NCI-H146 treated with DMSO at 0.1 percent for 48 hours (cell line): ENCODE results near the gene ANGPTL8.
A peak's percentile ranks its signal among the peaks of the same experiment; 100 is the strongest.

Experiments used
- DNase-seq: peaks from one replicate; lab custom pipeline; 2025; ENCODE audit not compliant: unreplicated experiment; lab: John Stamatoyannopoulos, UW

The ANGPTL8 gene, protein sequence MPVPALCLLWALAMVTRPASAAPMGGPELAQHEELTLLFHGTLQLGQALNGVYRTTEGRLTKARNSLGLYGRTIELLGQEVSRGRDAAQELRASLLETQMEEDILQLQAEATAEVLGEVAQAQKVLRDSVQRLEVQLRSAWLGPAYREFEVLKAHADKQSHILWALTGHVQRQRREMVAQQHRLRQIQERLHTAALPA

GRCh38 chr19:11239377-11240000, at the start of gene ANGPTL8:
TSS of gene ANGPTL8 (plus strand) at chr19:11239619. CDS start at chr19:11239638, 19 bp downstream.
- DNase-seq = no peak

DNA sequence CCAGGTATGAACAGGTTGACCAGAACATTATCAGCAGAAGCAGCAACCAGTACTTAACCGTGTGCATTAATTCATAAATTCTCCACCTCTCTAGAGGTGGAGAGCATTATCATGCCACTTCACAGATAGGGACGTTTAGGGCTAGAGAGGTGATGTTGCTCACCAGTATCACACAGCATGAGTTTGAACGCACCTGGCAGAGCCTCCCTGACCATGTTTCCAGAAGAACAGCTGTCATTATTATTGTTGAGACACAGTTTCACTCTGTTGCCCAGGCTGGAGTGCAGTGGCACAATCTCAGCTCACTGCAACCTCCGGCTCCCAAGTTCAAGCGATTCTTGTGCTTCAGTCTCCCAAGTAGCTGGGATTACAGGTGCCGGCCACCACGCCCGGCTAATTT, 48.9 kb upstream of the ANGPTL8 start:
- DNase-seq = no peak

GRCh38 chr19:11191273-11191755, 48.1 kb upstream of the ANGPTL8 start:
- DNase-seq = no peak

DNA sequence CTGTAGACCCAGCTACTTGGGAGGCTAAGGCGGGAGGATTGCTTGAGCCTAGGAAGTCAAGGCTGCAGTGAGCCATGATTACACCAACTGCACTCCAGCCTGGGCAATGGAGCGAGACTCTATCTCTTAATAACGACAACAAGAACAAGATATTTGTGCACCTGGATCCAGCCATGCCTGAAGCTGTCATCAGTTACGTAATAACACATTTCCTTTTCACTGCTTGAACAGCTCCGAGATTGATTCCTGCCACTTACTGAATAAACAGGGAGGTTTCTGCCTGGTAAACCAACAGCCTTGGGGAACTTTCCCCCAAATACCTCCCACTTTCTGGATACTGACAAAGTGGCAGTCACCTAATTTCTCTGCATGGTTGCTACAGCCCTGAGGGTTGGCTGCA, 47.5 kb upstream of the ANGPTL8 start:
- no peak for DNase-seq

DNA sequence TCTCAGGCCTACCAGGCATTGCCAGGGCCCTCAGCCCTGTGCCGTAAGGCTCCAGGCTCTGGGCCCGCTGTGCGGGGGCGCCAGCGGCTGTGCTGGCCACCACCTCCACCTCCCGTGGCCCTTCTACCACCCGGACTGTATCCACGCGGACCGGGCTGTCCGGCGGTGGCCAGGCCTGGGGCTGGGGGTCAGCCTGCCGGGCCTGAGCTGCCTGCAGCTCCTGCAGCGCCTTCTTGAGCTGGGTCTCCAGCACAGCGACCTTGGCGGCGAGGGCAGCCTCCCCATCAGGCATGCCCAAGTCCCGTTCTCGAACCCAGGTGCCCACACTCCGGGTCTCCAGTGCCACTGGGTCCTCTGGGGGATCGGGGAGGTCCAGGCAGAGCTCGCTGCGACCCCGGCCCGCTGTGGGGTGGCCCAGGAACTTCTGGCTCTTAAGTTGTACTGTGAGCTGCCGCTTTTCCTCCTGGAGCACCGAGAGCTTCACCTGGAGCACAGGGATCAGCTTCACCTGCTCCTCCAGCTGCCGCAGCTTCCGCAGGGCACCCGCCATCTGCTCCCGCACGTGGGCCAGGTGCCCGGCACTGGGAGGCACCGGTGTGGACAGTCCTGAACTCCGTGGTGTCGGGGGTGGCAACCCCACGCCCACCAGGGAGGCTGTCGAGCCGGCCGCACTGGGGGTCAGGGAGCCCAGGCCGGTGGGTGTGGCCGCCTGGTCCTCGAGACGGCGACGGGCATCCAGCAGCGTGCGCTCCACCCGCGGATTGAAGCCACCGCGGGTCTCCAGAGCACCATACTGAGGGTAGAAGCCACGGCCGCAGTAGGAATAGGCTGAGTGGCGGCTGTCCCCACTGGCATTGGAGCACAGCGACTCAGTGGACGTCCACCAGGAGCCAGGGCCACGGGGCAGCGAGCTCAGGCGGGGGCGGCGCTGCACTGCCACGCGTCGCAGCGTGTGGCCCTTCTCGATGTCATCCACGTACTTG, 46.2 kb upstream of the ANGPTL8 start:
- DNase-seq = no peak

DNA sequence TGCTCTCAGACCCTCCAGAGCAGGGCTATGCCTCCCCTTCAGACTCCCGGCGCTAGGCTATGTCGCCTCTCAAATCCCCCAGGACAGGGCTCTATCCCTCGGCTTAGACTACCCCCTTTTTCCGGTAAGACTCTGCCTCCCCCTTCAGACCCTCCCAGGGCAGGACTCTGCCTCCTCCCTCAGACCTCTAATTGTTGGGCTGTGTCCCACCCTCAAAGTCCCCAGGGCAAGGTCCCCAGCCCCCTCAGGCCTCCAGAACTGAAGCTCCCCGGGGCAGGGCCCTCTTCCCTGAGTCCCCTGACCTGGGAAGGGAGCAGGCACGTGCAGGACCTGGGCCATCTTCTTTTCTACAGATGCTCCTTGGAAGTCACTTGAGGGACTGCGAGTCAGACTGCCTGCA, 45.2 kb upstream of the ANGPTL8 start:
- DNase-seq = no peak

DNA sequence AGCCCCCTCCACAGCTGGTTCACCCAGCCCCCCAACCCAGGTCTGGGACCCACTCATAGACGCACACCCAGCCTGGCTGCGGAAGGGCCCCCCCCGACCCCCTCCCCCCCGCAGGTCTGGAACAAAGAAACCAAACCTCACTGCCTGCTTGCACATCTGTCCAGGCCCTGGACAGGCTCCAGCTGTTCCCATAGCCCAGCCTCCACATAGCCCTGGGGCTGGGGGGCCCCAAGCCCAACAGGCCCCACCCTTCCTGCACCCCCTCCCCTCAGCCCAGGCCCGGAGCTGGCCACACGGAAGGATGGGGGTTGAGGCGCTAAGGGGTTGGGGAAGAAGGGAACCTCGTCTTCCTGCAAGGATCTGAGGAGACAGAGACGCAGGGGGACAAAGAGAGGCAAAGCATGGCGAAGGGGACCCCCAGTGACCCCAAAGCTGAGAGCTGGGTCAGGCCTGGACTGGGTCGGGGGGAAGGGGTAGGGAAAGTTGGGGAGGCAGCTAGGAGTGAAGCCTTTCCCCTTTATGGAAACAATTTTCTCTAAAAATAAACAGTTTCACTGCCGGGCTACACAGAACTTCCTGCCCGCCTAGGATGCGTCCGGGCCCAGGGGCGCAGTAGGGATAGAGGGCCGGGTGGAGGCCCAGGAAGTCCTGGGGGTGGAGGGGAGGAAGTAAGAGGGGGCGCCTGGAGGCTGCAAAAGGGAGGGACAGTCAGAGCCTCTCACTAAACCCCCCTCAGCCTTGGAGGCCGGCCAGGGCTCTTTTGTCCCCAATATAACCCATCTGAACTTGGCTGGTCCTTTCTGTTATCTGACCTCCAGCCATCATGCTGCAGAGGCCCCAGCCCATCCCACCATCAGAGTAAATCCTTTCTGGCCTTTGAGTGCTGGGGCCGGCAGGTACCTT, 44.5 kb upstream of the ANGPTL8 start:
- no peak for DNase-seq

GRCh38 chr19:11195681-11196080, 43.7 kb upstream of the ANGPTL8 start:
- DNase-seq = no peak

DNA sequence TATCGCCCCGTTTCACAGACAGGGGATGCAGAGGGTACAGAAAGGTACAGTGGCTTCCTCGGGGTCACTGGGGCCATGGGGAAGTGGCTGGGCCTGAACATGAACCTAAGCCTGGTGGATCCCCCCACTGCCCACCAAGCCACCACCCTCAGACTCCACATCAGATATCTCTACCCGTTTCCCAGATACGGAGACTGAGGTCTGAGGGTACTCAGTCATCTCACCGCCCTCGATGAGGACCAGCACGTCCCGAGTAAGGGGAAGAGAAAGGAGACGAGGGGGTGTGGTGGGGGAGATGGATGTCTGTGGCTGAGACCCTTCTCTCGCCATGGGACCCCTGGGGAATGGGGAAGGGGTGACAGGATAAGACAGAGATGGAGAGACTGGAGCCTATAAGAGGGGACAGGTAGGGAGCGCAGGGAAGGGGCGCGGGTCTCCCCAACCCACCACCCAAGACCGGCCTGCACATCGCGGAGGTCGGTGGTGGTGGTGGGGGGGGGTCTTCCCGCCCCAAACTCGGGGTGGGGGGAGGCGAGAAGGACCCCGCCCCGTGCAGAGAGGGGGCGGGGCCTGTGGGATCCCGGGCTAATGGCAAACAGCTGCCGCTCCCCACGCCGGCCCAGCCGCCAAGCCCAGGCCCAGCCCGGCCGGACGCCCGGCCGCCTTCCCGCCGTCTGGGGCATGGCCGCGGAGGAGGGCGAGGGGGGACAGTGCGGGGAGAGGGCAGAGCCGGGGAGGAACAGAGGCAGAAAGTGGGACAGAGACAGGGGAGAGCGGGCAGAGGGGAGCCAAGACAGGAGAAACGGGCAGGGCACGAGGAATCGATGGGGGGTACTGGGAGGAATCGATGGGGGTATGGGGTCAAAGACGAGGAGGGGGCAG, 42.8 kb upstream of the ANGPTL8 start:
- no peak for DNase-seq

- DNase-seq = peak; percentile 97
These were observed 41.9 kb upstream of the ANGPTL8 start, which contains the start of gene KANK2 for GRCh38 chr19:11197291-11198174. TSS of gene KANK2 (minus strand) at chr19:11197545. CDS start at chr19:11194511, 3,034 bp downstream.

- no peak for DNase-seq
These were observed 41.3 kb upstream of the ANGPTL8 start for GRCh38 chr19:11198175-11198534.

- no peak for DNase-seq
These were observed 40.5 kb upstream of the ANGPTL8 start for GRCh38 chr19:11198769-11199424.

GRCh38 chr19:11199517-11199916, 39.9 kb upstream of the ANGPTL8 start:
- DNase-seq = no peak

DNA sequence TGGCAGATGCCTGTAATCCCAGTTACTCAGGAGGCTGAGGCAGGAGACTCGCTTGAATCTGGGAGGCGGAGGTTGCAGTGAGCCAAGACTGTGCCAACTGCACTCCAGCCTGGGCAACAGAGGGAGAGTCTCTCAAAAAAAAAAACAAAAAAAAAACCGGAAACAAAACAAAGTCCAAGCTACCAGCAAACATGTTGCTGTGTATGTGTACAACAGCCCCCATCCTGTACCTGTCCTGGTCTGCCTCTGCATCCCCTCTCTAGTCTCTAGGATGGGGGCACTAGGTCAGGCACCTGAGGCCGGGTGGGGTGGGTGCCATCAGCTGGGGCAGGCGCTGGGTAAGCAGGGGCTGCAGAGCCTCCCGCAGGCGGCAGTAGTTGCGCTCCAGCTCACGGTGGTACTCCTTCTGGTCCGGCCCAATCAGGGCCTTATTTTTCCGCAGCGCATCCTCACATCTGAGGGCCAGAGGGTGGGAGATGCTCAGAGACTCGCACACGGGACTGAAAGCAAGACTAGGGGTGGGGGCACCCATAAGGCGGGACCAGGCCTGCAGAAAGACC, 39.3 kb upstream of the ANGPTL8 start:
- no peak for DNase-seq

DNA sequence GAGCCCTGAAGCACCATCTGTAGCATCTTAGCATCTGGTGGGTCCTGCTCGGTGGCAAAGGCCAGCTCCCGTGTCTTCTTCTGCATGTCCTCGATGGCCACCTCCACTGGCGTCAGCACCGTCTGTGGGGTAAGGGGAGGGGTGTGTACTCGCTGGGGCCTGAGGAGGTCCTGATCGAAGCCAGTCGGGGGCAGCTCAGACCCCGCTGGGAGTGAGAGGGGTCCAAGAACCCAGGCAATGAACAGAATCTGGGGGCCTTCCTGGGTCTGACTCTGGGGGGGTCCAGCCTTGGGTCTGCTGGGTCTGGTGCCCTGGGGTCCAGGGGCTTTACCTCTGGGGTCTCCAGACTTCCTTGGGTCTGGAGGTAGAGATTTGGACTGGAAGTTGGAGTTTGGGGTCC, 38.5 kb upstream of the ANGPTL8 start:
- DNase-seq = no peak

- DNase-seq = no peak
These were observed 37.6 kb upstream of the ANGPTL8 start for GRCh38 chr19:11201791-11202190.

- no peak for DNase-seq
These were observed 36.8 kb upstream of the ANGPTL8 start for GRCh38 chr19:11202488-11203193.
